NCI-H2107 treated with DMSO at 0.1 percent for 48 hours (cell line): ENCODE data around the gene NFATC1.
A peak's percentile ranks its signal among the peaks of the same experiment; 100 is the strongest.

ENCODE experiments used
- DNase-seq: peaks from one replicate; lab custom pipeline; 2025; ENCODE audit not compliant: unreplicated experiment; lab: John Stamatoyannopoulos, UW

Gene NFATC1

DNA sequence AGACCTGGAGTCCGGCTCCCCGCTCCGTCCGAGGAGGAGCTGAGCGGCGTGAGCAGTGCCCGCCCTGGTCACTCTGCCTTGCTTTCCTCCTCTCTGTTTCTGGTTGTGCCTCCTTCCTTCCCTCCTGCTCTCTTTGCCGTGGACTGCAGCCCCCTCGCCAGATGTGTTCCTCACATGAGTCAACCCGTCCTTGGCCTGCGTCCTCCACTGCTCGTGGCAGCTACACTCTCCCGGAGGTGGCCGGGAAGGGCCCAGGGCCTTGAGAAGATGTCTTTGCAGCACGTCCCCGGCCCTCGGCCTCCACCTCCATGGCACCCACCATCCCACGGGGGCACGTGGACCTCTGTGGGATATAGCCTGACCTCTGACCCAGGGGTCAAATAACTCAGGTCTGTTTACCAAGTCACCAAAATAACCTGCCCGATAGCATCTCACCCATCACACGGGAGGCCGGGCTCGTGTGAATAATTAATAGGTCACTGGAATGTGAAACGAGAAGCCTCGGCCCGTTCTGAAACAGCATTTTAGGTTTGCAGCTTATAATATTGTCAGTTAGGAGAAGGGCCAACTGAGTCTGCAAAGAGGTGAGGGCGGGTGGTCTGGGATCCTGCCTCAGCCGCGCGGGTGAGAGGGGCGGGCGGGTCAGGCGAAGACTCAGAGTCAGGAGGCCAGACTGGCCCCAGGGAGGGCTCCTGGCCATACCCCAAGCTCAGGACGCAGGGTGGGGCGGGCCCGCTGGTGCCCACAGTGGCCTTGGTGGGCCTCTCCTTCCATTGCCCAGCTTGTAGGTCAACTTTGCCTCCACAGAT, 42.6 kb downstream of the NFATC1 start:
- DNase-seq = no peak

DNA sequence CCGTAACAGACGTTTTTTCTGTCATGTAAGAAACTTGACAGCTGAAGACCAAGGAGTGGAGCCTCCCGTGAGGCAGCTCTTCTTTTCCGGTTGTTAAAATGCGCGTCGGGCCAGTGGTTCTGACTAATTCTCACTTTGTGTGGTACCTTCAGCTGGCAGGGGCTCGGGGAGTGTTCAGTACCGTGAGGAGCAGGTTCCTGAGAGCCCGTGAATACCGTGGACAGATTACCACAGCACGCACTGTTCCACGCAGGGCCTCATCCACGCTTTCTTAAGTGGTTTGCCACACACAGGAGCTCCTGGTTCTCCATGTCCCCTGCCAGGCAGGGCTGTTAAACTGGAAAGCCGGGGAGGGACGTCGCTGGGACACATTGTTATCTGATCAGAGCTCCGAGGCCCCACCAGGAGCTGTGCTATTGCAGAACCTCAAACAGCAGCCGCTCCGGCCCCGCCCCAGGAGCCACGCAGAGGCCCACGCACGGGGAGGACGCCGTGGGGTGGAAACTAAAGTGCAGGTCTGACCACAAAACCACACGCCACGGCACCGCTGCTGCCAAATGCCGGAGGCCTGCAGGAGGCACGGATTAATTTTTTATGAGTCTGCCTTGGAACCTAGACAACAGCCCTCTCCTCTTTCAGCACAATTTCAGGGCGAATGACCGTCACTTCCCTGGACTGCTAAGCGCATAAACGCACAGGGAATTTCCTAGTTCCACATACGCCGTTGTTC, 43.3 kb downstream of the NFATC1 start:
- no peak for DNase-seq

DNA sequence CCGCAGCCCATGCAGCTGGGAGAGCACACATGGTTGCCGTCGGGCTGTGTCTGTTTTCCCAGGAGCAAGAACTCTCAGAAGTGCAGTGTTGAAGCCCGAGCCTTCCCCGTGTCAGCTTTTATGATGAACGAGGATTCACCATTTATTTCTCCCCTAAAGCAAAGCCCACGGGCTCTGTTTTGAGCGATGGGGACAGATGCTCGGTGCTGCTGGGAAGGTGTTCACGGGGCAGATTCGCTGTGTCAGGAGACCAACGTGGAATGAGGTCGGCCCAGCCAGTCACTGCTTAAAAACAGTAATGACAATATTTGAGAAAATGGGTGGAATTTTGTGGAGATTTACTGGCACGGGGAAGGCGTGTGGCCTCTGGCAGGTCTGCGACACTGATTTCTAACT, 43.9 kb downstream of the NFATC1 start:
- no peak for DNase-seq

DNA sequence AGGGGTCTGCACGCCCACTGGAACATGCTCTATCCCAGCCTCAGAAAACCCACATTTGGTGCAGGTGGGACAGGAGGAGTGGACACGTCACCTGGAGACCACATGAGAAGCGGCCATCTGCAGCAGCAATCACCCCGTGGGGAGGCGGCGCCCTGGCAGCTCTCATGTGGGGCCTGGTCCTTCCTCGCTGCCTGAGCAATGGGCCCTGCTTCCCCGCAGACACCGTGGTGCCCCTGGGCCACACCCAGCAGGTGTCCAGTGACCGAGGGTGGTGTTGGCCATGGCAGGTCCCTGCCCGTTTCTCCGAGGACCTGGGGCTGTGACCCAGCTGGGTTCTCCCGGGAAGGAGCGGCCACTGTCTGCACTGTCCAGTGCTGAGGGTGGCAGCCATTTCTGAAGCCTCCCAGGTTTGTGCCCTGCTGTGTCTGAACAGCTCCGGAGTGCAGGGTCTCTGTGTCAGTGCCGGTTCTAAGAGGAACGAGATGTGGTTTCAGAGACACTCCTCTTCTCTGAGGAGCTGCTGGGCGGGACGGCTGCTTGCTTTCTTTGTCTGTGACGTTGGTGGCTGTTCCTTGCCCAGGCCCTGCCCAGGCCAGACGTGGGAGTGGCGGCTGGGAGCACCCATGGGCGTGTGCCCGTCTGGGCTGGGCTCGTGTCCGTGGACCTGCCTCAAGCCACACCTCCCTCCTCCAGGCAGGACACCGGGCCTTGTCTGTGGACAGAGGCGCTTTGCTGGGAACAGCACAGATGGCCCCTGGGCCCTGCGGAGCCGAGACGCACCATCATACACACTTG, 44.8 kb downstream of the NFATC1 start:
- no peak for DNase-seq

DNA sequence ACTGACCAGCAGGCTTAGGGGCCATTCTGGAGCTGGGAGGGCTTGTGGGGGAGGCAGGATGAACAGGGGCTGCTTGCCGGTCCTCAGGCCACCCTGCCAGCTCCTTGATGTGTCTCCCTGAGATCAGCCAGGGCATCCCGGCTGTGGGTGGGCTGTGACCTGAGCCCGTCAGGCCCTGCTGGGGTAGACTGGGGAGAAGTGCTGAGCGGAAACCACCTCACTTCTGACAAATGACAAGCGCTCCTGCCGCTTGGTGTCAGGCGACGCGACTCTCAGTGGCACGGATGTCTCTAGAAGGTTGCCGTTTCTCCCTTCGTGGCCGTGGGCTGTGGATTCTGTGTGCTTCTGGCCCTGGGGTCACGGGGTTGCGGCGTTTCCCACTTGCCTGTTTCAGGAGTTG, 45.7 kb downstream of the NFATC1 start:
- no peak for DNase-seq

DNA sequence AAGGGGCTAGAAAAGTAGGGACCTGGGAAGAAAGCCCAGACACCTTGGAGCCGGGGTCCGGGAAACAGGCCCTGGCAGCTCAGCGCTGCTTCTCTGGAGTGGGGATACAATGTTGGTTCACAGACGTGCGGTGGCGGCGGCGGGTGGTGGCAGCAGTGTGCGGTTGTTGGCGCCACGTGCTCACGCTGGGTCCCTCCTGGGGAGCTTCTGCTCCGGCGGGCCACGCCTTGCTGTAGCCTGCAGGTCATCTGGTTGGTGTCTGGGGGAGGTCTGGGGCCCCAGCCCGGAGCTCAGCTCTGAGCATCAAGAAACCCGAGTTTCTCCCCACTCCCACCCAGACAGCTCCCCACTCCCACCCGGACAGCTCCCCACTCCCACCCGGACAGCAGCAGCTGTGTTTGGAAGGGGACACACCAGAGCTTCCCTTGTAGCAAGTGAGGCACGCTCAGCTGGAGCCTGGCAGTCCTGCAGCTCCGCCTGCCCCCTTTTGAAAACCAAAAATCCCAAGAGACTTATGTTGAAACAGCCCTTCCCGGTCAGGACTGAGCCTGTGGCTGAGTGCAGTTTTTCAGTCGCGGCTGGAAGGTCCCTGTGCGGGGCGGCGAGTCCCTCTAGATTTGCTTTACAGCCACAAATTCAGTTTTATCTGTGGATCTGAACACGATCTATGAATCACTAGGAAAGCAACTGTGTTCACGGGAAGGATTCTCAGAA, 46.9 kb downstream of the NFATC1 start:
- DNase-seq = peak; percentile 24

DNA sequence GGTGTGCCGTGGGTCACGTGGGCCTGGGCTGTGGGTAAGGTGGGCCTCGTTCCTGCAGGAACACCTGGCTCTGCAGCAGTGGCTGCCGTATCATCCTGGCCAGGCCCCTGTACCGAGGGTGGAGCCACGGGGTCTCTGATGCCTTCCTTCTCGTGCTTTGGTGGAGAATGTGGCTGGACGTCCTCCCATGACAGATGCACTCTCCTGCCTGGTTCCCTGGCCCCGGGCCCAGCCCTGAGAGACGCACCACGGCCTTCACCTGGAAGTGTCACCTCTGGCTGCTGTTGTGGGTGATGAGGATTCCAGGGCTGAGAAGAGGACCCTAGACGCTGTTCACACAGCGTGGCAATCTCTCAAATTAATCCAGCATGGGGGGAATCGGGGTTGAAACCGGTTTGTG, 49.5 kb downstream of the NFATC1 start:
- DNase-seq = no peak

DNA sequence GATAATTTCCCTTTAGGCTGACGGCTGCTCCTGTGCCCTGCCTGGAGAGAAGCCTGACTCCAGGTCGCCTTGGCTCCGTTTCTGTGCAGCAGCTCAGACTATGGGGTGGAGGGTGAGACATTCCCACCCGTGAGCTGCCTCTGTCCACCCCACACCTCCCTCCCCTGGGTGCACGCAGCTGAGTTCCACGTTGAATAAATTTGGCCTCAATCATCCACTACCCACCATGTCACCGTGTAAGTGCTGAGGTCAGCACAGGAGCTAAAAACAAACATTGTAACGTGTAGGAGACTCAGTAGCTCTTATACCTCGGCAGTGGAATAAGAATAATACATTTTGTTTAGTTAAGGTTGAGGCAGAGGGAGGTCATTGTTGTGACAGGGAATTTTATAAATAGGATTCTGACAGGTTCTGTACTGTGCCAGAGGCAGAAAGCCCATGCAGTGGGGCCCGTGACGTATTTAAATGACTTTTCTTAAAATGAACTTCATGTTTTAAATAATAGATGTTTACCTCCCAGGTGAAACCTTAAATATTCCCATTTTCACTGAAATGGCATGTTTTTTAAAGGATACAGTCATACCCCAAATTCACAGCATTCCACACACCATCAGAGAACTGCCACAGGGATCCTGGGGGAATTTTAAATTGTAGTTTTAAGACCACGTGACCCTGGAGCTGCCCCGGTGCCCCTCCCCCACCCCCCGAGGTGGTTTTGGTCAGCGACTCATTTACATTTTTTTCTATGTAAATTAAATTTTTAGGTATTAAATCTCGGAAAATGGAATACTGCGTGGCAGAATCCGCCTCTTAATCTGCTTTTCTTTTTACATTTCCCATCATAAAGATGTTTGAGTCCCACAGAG, 50.2 kb downstream of the NFATC1 start:
- no peak for DNase-seq

DNA sequence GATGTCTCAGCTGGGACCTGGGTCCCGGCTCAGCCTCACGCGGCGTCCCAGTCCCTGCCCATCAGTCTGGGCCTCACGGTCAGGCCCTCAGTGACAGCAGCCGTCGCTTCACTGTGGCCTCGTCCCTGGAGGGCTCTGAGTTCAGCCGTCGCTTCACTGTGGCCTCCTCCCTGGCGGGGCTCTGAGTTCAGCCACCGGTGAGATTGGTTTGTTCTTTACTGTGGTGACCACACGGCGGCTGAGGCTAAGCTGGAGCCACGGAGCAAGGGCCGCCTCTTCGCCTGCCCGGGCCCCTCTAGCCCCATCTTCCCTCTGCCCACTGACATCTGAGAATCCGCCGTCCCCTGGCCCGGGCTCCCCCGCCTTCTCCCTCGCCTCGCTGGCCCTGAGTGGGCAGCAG, 51.2 kb downstream of the NFATC1 start:
- DNase-seq = no peak

DNA sequence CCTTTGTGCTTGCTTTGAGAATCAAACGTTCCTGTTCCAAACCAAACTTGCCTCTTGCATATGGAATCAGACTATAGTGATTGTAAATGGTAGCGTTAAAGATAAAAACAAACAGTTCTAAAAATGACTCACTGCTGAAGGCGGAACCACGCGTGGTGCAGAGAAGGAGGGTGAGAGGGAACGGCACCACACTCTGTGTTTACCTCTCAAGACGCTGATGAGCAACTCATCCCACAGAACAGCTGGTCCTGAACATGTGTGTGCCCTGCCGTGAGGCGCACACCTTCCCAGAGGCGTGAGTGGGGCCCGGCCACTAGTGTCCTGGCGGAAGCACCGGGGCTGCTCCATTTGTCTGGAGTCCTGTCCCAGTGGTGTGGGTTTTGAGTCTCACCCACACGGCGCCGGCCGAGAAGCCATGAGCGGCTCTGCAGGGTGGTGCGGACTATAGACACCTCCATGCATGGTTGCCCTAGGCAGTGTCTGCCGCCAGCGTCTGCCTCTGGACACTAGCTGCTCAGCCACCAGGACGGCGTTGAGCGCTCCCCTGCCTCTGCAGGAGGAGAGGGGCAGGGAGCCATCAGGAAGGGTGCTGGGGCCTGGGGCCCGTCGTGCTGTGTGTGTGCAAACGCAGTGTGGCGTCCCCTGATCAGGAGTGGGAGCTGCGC, 52.1 kb downstream of the NFATC1 start:
- no peak for DNase-seq

DNA sequence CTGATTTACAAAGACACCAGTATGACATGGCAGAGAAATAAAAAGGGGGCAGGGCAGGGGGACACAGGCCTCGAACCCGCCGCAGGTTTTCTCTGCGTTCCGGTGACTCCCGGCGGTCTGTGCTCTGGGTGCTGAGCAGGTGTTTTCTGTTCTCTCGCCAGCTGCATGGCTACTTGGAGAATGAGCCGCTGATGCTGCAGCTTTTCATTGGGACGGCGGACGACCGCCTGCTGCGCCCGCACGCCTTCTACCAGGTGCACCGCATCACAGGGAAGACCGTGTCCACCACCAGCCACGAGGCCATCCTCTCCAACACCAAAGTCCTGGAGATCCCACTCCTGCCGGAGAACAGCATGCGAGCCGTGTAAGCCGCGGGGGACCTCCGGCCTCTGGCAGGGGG, 52.9 kb downstream of the NFATC1 start:
- no peak for DNase-seq

DNA sequence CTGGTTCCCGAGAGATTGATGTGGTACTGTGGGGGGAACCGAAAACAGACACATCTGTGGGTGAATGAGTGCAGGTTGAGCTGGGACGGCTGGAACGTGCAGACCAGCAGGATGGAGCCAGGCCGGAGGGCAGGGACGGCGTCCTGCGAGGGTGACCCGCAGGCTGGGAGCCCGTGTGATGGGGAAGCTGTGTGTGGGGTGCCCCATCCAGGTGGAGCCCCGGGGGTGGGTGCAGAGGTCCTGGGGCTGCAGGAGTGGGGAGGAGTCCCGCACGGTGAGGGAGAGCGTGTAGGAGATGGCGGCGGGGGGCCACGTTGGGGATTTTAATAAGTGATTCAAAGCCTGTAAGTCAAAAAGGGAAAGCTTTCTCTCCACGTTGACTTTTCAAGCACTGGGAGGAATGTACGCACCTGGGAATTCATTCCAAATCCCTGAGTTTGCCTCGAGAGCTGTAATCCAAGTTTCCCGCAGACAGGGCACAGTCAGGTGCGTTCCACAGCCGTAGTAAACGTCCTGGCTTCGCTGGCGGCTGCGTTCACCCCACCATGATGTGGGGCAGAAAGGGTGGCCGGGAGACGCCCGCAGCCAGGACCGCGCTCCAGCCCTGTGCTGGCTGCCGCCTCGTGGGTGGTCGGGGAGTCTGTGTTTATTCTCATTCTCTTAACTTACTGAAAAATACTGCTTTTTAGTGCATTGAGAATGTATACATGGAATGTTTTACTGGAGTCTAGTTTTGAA, 54.0 kb downstream of the NFATC1 start:
- DNase-seq = no peak

DNA sequence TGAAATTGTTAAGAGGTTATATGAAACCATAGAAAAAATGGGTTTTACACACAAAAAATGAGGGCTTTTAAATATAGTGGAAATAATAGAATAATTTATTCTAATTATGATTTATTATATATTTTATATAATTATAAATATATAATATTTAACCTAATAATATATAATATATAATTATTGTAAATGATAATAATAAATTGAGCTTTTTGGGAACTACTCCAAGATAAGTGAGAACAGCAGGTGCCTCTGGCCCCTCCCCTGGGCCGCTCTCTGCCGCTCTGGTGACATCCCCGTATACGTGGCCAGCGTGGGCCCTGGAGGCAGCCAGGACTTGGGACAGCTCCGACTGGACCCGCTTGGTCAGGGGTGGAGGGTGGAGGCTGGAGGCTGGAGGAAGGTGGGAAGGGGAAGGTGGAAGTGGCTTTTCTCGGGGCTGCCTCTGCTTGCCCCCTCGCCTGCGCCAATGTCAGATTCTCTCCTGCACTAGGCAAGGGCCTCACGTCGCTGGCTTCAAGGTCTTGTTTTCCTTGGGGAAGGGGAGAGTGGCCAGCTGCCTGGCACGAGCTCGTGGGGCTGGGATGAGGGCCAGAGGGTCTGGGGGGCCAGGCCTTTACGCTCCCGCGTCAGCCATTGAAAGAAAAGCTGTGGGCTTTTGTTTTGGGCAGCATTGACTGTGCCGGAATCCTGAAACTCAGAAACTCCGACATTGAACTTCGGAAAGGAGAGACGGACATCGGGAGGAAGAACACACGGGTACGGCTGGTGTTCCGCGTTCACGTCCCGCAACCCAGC, 54.8 kb downstream of the NFATC1 start:
- DNase-seq = no peak

DNA sequence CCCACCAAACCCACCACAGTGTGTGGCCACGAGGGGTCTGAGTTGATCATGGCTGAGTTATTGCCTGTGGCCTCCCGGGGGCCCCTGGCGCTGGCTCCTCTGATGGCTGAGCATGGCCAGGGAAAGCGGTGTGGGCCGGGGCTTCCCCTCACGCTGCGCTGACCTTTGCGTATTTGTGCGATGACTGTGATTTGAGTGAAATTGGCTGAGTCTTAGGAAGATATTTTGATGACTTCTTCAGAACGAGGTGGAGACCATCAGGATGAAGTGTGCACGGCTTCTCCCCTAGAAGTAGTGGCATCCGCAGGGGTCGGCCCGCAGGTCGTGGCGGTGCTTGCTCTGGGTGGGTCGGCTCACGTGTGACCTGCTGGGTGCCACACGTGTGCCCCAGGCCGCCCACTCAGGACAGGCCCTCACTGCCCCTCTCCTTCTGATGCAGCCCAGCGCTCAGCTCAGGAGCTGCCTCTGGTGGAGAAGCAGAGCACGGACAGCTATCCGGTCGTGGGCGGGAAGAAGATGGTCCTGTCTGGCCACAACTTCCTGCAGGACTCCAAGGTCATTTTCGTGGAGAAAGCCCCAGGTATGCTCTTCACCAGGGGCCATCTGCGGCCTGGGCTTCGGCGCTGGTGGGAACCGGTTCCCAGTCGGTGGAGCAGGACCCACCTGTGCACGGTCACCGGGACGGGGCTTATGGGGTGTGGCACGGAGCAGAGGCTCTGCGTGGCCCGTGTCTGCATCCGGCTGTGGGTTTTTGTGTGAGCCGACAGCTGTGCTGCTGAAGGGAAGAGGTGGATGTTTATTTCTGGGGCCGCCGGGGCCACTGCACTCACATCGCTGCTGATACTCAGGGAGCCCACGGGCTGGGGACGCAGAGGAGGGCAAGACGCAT, 55.8 kb downstream of the NFATC1 start:
- DNase-seq = no peak

DNA sequence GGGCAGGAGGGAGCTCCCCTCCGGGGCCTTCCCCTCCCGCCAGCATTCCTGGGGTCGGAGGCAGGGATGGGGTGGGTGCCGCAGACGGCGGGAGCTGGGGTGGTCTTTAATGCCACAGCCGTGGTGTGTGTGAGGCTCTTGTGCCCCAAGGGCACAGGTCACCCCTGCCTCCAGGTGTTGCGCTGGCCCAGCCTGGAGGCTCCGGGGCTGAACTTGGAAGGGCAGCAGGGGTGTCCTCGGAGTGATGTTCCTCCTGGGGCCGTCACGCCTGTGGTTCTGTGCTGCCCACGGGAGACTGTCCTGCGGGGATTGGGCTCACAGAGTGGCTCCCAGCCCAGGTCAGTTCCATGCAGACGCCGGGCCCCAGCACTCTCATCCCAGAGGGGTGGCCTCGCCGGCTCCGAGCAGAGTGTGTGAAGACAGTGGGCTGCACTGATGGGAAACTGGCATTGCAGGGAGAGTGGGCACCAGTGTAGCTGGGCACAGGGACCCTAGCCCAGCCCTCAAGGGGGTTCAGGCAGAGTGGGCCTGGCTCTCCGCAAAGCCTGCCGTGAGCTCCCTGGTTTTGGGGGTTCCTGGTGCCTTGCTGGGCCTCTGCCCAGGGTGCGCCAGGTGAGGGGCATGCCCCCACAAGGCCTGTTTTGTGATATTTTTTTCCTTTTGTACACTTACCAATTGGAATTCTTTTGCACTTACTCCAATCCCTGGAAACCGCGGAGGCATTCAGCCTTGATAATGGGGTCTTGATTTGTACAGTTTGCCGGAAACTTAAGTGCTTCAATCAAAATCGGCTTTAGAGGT, 56.7 kb downstream of the NFATC1 start:
- no peak for DNase-seq

DNA sequence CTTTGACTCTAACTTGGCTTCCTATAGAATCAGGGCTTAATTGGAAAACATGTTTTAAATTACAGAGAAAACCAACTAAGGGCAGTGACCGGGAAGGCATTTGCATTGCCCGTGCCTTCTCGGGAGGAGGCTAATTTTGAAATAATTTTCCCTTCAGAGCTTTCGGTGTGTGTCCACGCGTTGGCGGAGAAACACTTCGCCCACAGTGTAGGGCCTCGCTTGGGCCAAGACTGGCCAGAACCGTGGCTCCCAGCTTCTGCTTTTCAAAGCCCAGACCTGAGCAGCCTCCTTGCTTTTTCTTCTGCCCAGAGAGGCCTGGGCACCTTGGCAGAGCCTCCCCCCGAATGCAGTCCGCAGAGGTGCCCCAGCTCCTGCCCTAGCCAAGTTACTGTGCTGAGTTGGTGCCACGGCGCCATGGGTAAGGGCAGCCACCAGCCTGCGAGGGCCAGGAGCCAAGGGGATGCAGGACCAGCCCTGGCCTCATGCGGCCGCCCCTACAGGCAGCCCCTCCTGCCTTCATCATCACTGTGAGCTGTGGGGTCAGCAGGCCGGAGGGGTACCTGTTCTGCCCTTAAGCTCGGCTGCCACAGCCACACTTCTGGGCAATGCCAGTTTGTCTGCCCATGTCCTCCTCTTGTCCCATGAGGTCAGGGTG, 57.4 kb downstream of the NFATC1 start:
- no peak for DNase-seq
